Left lung (tissue), 10 donors: Measurements from ENCODE around the gene HECTD1. TPM values are rescaled to one million over a fixed set of nuclear protein-coding genes. Genes with fewer than 3 reads are reported as not detected.

Experiments used
- ATAC-seq: fragments of 200-7000 bp; cut with Tn5 transposase; one replicate; pipeline ENCODE4 v1.9.1; 2020; ENCODE audit warnings: moderate library complexity
- DNase-seq, 4 donors: peaks; one replicate each; pipeline ENCODE4 v3.0.0-alpha.2; 2013 to 2020
- H3K27ac ChIP-seq, 2 donors: fragments of 200-600 bp; sonication (generic) in 1 of 2; one replicate each; pipeline versions ENCODE4 v1.5.0 to v1.8.0; 2020 to 2021
- H3K27me3 ChIP-seq, 2 donors: fragments of 200-600 bp; sonication (generic) in 1 of 2; one replicate each; pipeline versions ENCODE4 v1.5.0 to v1.8.0; 2020 to 2021
- H3K36me3 ChIP-seq, 2 donors: fragments of 200-600 bp; sonication (generic) in 1 of 2; one replicate each; pipeline versions ENCODE4 v1.5.0 to v1.8.0; 2020 to 2021
- H3K4me1 ChIP-seq, 2 donors: fragments of 200-600 bp; one replicate each; pipeline ENCODE4 v1.8.0; 2021
- H3K4me3 ChIP-seq, 2 donors: fragments of 200-600 bp; sonication (generic) in 1 of 2; one replicate each; pipeline versions ENCODE4 v1.5.0 to v1.8.0; 2020 to 2021; ENCODE audit warnings: mild to moderate bottlenecking in 1 of 2
- H3K9me3 ChIP-seq, 2 donors: fragments of 200-600 bp; sonication (generic) in 1 of 2; one replicate each; pipeline versions ENCODE4 v1.5.0 to v1.8.0; 2020 to 2021
- CTCF ChIP-seq, 2 donors: fragments of 200-600 bp; sonication (generic) in 1 of 2; IDR thresholded peaks; one replicate each; pipeline versions ENCODE4 v1.5.0 to v1.8.0; 2021; ENCODE audit warnings: antibody characterized with exemption in 2 of 2
- intact Hi-C, 2 donors: fragments of 100-400 bp; cut with DNase I; formaldehyde crosslinking; loops; one replicate each; pipeline versions ENCODE4 v1.11.2 to v1.14.2; 2022
- polyA plus RNA-seq, 6 donors: library from polyadenylated mRNA; unstranded; fragments of 120-200 nt; gene quantifications; one replicate each; pipeline ENCODE4 v1.2.1, GENCODE V29; 2013; ENCODE audit not compliant: insufficient read length in 6 of 6
- total RNA-seq, 2 donors: library from RNA; stranded (reverse); fragmentation: NEBNext Ultra II Directional; extraction: Animal tissue kit (Norgen Biotek cat#: 25700); gene quantifications; one replicate each; pipeline ENCODE4 v1.2.1, GENCODE V29; 2021
- donor health status: DM: no; HTN: yes; CAD: no.
- donor health status: DM: no; HTN: no; CAD: no.

Gene HECTD1
- total and polyA plus RNA-seq, 8 donors: 160 to 203 (median 192) TPM

- no peaks in the 10 kb centered on the region for H3K9me3 ChIP-seq
- intact Hi-C loops: no loop called here
Observed at GRCh38 chr14:31078766-31079165, 128.8 kb downstream of the HECTD1 start.

GRCh38 chr14:31075144-31075543 lies 132.4 kb downstream of the HECTD1 start:
- Histone ChIP-seq H3K4me1 (no peaks in the 10 kb centered on the region), H3K4me3 (no peak overlapping the region), H3K36me3 (peaks cover 0 to 3% of the 10 kb centered on the region in 2 donors), H3K27ac (no peak overlapping the region), H3K9me3 (no peaks in the 10 kb centered on the region), H3K27me3 (no peaks in the 10 kb centered on the region)
- intact Hi-C loops: no loop called here
- ATAC-seq (no peak), DNase-seq (no peak)
- TF ChIP-seq CTCF (IDR thresholded peaks at IDR 0.05): no peak

More at GRCh38 chr14:31078766-31079165, 128.8 kb downstream of the HECTD1 start:
- no peak overlapping the region for H3K27ac ChIP-seq
- DNase-seq (no peak), ATAC-seq (no peak)
- H3K36me3 ChIP-seq: peaks cover 0 to 5% of the 10 kb centered on the region in 2 donors
- no peaks in the 10 kb centered on the region for H3K27me3 ChIP-seq
- no peaks in the 10 kb centered on the region for H3K4me1 ChIP-seq
- H3K4me3 ChIP-seq: no peak overlapping the region
- no peak for TF ChIP-seq CTCF (IDR thresholded peaks at IDR 0.05)

GRCh38 chr14:31071151-31071550 lies 136.4 kb downstream of the HECTD1 start:
- H3K4me1 ChIP-seq: peaks cover 5 to 21% of the 10 kb centered on the region in 2 donors
- no peak for ATAC-seq
- no peak for TF ChIP-seq CTCF (IDR thresholded peaks at IDR 0.05)
- H3K36me3 ChIP-seq: peaks cover 0 to 3% of the 10 kb centered on the region in 2 donors
- H3K9me3 ChIP-seq: no peaks in the 10 kb centered on the region
- intact Hi-C loops: no loop called here
- H3K27me3 ChIP-seq: no peaks in the 10 kb centered on the region
- H3K4me3 ChIP-seq: no peak overlapping the region
- no peak for DNase-seq
- H3K27ac ChIP-seq: no peak overlapping the region

- Histone ChIP-seq H3K4me3 (no peak overlapping the region), H3K4me1 (peaks cover 5 to 21% of the 10 kb centered on the region in 2 donors), H3K9me3 (no peaks in the 10 kb centered on the region), H3K27ac (no peak overlapping the region), H3K36me3 (peaks cover 0 to 3% of the 10 kb centered on the region in 2 donors), H3K27me3 (no peaks in the 10 kb centered on the region)
- intact Hi-C loops: no loop called here
- no peak for TF ChIP-seq CTCF (IDR thresholded peaks at IDR 0.05)
- ATAC-seq (peak; percentile 26), DNase-seq (no peak)
Observed at GRCh38 chr14:31070431-31070830, 137.2 kb downstream of the HECTD1 start.

- no peak for TF ChIP-seq CTCF (IDR thresholded peaks at IDR 0.05)
- H3K27ac ChIP-seq: peak overlapping the region in 1 of 2 donors; percentile 70
- DNase-seq (no peak), ATAC-seq (no peak)
- peaks cover 5 to 21% of the 10 kb centered on the region in 2 donors for H3K4me1 ChIP-seq
- H3K36me3 ChIP-seq: peaks cover 0 to 3% of the 10 kb centered on the region in 2 donors
- intact Hi-C loops: no loop called here
- no peaks in the 10 kb centered on the region for H3K27me3 ChIP-seq
- H3K9me3 ChIP-seq: no peaks in the 10 kb centered on the region
- H3K4me3 ChIP-seq: no peak overlapping the region
Observed at GRCh38 chr14:31069343-31069742, 138.2 kb downstream of the HECTD1 start.
